ENCODE measurements around the gene FGFR4.

- no peak for TF ChIP-seq CTCF (conservative IDR thresholded peaks at IDR 0.05 in 1 of 2, IDR thresholded peaks at IDR 0.05 in 1 of 2; ENCODE audit: low read depth in 1 of 2, low read length in 2 of 2)
- no peak for TF ChIP-seq EZH2 (IDR thresholded peaks at IDR 0.05; ENCODE audit: low read length, missing control alignments)
Observed at GRCh38 chr5:177080265-177080664, 6.5 kb upstream of the FGFR4 start.

All from fibroblast of lung (primary cell).